Measurements from ENCODE around the gene RELN. TPM values are rescaled to one million over a fixed set of nuclear protein-coding genes. Genes with fewer than 3 reads are reported as not detected.

The RELN gene
- total RNA-seq, 2 experiments from 2014 or later = not detected

- no peak overlapping the region for H3K4me3 Mint-ChIP-seq
- TF ChIP-seq CTCF (IDR thresholded peaks at IDR 0.05) = no peak
- POLR2A ChIA-PET = no interaction called here
- intact Hi-C loops (cut with DNase I, micrococcal nuclease) = no loop called here
- no peak overlapping the region for H3K27ac Mint-ChIP-seq
- H3K27ac ChIP-seq (ENCODE audit: low read depth in 1 of 2, low read length in 2 of 2) = no peak overlapping the region
- no peaks in the 10 kb centered on the region for H3K36me3 Mint-ChIP-seq (ENCODE audit: low read depth)
- peaks cover 26% of the 10 kb centered on the region for H3K27me3 Mint-ChIP-seq
- CTCF ChIA-PET = no interaction called here
- H3K9me3 Mint-ChIP-seq = no peaks in the 10 kb centered on the region
- H3K36me3 ChIP-seq (ENCODE audit: insufficient read depth, low read length) = no peaks in the 10 kb centered on the region
- H3K4me3 ChIP-seq (ENCODE audit: low read length) = no peak overlapping the region
- ATAC-seq (ENCODE audit: poor library complexity) (no peak), DNase-seq (no peak)
- H3K27me3 ChIP-seq (ENCODE audit: control insufficient read depth in 1 of 2, insufficient read depth in 2 of 2, low read length in 2 of 2) = peaks cover 0 to 8% of the 10 kb centered on the region in 2 experiments
- H3K4me1 ChIP-seq (ENCODE audit: insufficient read depth, low read length) = no peaks in the 10 kb centered on the region
- no peaks in the 10 kb centered on the region for H3K9me3 ChIP-seq (ENCODE audit: control insufficient read depth in 1 of 2, insufficient read depth in 1 of 2, low read length in 2 of 2)
- no peaks in the 10 kb centered on the region for H3K4me1 Mint-ChIP-seq (ENCODE audit: low read depth)
These were observed 276.3 kb downstream of the RELN start for GRCh38 chr7:103712991-103713778.

GRCh38 chr7:103711413-103711812, 278.0 kb downstream of the RELN start:
- CTCF ChIA-PET = no interaction called here
- Mint-ChIP-seq H3K9me3 (no peaks in the 10 kb centered on the region), H3K4me3 (no peak overlapping the region), H3K27ac (no peak overlapping the region), H3K36me3 (ENCODE audit: low read depth) (no peaks in the 10 kb centered on the region), H3K27me3 (peaks cover 26% of the 10 kb centered on the region), H3K4me1 (ENCODE audit: low read depth) (no peaks in the 10 kb centered on the region)
- Histone ChIP-seq H3K9me3 (ENCODE audit: control insufficient read depth in 1 of 2, insufficient read depth in 1 of 2, low read length in 2 of 2) (no peaks in the 10 kb centered on the region), H3K4me3 (ENCODE audit: low read length) (no peak overlapping the region), H3K36me3 (ENCODE audit: insufficient read depth, low read length) (no peaks in the 10 kb centered on the region), H3K4me1 (ENCODE audit: insufficient read depth, low read length) (no peaks in the 10 kb centered on the region), H3K27ac (ENCODE audit: low read depth in 1 of 2, low read length in 2 of 2) (no peak overlapping the region), H3K27me3 (ENCODE audit: control insufficient read depth in 1 of 2, insufficient read depth in 2 of 2, low read length in 2 of 2) (peaks cover 0 to 8% of the 10 kb centered on the region in 2 experiments)
- no peak for ATAC-seq (ENCODE audit: poor library complexity)
- POLR2A ChIA-PET = no interaction called here
- intact Hi-C loops (cut with DNase I, micrococcal nuclease) = no loop called here
- no peak for TF ChIP-seq CTCF (IDR thresholded peaks at IDR 0.05)
- DNase-seq = no peak

GRCh38 chr7:103710247-103710646, 279.2 kb downstream of the RELN start:
- POLR2A ChIA-PET = no interaction called here
- no peaks in the 10 kb centered on the region for H3K4me1 ChIP-seq (ENCODE audit: insufficient read depth, low read length)
- no peak overlapping the region for H3K4me3 Mint-ChIP-seq
- H3K27me3 Mint-ChIP-seq = peaks cover 15% of the 10 kb centered on the region
- H3K4me3 ChIP-seq (ENCODE audit: low read length) = no peak overlapping the region
- intact Hi-C loops (cut with DNase I, micrococcal nuclease) = no loop called here
- no peaks in the 10 kb centered on the region for H3K36me3 Mint-ChIP-seq (ENCODE audit: low read depth)
- no peaks in the 10 kb centered on the region for H3K9me3 Mint-ChIP-seq
- DNase-seq (no peak), ATAC-seq (ENCODE audit: poor library complexity) (no peak)
- H3K27me3 ChIP-seq (ENCODE audit: control insufficient read depth in 1 of 2, insufficient read depth in 2 of 2, low read length in 2 of 2) = no peaks in the 10 kb centered on the region
- no peak overlapping the region for H3K27ac ChIP-seq (ENCODE audit: low read depth in 1 of 2, low read length in 2 of 2)
- CTCF ChIA-PET = no interaction called here
- H3K9me3 ChIP-seq (ENCODE audit: control insufficient read depth in 1 of 2, insufficient read depth in 1 of 2, low read length in 2 of 2) = no peaks in the 10 kb centered on the region
- H3K4me1 Mint-ChIP-seq (ENCODE audit: low read depth) = no peaks in the 10 kb centered on the region
- TF ChIP-seq CTCF (IDR thresholded peaks at IDR 0.05) = no peak
- no peaks in the 10 kb centered on the region for H3K36me3 ChIP-seq (ENCODE audit: insufficient read depth, low read length)
- H3K27ac Mint-ChIP-seq = no peak overlapping the region

Data from CD4-positive, alpha-beta T cell (primary cell).